ENCODE measurements around the gene TTYH2. TPM values are rescaled to one million over a fixed set of nuclear protein-coding genes. Genes with fewer than 3 reads are reported as not detected.
"Not testable (repeated sequence)": the region's sequence is repeated elsewhere in the genome, so short reads cannot be mapped to it uniquely, and the experiment has no call there.

The TTYH2 gene
- polyA plus RNA-seq, 4 donors, result 14.4 to 19.1 (median 16.5) TPM

DNA sequence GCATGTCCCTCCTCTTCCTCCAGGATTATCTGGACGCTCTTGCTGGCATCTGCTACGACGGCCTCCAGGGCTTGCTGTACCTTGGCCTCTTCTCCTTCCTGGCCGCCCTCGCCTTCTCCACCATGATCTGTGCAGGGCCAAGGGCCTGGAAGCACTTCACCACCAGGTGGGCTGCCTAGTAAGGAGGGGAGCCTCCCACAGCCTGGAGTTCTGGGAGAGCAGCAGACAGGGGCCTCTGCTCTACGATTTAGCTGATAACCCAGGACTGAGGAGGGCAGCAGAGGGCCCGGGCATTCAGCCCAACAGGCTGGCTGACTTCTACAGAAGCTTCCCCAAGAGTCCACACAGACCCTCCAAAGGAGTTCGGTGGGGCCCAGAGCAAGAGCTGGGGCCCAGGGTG, 38.8 kb downstream of the TTYH2 start:
- no peak for DNase-seq (ENCODE audit: low read depth in 4 of 4, low spot score in 3 of 4)

DNA sequence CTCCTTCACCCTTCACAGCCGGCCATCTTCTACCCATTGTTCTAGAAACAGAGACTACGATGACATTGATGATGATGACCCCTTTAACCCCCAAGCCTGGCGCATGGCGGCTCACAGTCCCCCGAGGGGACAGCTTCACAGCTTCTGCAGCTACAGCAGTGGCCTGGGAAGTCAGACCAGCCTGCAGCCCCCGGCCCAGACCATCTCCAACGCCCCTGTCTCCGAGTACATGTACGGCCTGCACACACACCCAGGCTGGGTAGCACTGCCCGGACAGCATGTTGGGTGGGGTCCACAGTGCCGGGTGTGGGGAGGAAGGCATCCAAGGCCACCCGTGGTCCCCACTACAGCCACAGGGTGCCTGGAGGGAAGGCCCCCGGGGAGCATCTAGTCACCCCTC, 39.7 kb downstream of the TTYH2 start:
- DNase-seq (ENCODE audit: low read depth in 4 of 4, low spot score in 3 of 4), result no peak

DNA sequence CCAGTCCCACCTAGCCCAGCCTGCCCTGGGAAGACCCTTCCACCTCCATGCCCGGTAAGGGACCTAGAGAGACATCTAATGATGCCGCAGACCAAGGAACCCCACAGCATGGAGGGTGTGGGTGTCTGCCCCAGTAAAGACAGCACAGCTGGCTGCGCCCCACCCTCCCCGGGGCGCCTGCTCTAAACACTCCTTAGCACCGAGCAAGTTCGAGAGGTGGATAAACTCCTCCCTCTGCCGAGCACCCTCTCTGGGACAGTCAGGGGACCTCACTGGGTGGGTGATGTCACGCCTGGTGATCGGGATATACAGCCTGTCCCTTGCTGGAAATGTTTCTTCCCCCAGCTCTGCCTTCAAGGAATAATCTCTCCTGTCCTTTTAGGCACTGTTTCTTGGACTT, 43.9 kb downstream of the TTYH2 start:
- DNase-seq (ENCODE audit: low read depth in 4 of 4, low spot score in 3 of 4), result no peak

DNA sequence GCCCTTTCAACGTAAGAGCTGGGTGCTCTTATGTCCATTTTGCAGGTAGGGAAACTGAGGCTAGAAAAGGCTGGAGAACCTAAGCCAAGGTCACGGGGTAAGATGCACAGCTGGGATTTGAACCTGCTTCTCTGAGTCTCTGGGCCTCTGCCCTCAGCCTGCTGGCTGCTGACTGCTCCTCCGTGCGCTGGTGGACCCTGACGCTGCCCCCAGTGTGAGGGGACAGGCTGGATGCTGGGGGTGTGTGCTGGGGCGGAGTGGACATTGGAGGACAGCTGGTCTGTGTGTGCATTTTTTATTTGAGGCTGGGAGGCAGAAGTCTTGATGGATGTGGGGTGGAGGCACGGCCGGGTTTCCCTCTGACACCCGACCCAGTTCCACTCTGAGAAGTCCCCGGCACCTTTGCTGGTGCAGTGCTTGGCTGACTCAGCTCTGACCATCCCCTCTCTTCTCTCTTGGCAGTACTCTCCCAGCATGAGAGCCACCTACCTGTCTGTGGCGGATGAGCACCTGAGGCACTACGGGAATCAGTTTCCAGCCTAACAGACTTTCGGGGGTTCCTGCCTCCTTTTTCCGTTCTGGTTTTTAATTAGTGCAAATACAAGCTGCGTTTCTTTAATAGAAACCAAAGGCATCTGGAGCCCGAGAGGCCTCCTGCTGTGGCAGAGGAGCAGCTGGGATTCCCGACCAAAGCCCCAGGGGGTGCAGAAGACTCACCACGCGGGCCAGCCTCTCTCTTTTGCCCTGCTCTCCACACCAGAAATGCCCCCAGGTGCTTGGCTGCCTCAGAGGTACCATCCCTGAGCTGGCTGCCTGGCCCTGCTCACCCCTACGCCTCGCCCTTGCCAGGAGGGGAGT, 46.5 kb downstream of the TTYH2 start:
- no peak for DNase-seq (ENCODE audit: low read depth in 4 of 4, low spot score in 3 of 4)

DNA sequence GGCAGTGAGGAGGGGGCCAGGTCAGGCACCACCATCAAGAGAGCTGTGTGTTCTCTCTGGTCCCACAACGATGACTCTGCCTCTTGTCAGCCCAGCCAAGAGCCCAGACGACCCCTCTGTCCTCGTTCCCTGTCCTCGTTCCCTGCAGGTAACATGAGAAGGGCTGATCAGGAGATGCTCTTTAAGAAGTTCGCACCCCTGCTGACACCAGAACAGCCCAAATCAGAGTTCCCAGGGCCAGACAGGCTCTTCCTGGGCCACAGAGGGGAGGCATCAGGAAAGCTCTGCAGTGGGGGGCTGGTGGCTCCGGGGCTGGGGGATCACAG, 47.1 kb downstream of the TTYH2 start:
- DNase-seq (ENCODE audit: low read depth in 4 of 4, low spot score in 3 of 4), result no peak

DNA sequence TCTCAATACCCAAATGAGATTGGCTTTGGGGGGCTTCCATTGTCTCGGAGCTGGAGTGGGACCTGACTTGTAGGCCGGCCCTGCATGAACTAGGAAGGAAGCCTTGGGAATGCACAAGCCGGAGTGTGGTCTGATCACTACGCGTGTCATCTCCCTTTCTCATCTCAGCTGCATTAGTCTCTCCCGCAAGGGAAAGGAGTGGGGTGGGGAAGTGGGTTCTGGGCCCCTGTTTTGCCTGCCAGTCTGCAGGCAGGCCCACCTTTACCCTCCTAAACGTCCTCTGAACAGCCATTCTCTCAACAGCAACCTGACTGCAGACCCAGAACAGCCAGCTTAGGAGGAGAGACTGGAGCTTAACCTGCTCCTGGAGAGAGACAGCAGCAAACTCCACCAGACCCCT, 49.2 kb downstream of the TTYH2 start:
- DNase-seq (ENCODE audit: low read depth in 4 of 4, low spot score in 3 of 4), result no peak

DNA sequence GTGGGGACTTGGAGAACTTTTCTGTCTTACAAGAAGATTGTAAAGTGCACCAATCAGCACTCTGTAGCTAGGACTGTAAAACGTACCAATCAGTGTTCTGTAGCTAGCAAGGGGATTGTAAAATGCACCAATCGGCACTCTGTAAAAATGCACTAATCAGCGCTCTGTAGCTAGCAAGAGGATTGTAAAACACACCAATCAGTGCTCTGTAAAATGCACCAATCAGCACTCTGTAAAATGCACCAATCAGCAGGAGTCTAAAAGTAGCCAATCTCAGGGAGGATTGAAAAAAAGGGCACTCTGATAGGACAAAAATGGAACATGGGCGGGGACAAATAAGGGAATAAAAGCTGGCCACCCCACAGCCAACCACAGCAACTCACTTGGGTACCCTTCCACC, 53.7 kb downstream of the TTYH2 start:
- not testable (repeated sequence) for DNase-seq (ENCODE audit: low read depth in 4 of 4, low spot score in 3 of 4)

DNA sequence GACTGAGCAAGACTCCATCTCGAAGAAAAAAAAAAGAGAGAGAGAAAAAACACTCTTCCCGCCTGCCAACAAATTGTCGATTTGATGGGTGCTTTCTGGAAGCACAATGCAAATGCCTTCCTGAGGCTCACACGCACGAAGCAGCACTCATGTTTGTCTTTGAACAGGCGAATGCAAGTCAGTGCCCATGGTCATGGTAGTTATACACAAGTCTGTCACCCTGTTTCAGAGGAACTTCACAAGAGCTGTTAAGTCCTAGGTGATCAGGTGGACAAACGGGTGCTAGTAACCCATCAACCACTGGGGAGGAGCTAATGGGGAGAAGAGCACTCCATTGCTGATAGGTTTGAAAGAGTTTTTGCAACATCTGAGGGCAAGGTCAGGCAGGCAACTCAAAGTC, 54.2 kb downstream of the TTYH2 start:
- DNase-seq (ENCODE audit: low read depth in 4 of 4, low spot score in 3 of 4), result no peak

DNA sequence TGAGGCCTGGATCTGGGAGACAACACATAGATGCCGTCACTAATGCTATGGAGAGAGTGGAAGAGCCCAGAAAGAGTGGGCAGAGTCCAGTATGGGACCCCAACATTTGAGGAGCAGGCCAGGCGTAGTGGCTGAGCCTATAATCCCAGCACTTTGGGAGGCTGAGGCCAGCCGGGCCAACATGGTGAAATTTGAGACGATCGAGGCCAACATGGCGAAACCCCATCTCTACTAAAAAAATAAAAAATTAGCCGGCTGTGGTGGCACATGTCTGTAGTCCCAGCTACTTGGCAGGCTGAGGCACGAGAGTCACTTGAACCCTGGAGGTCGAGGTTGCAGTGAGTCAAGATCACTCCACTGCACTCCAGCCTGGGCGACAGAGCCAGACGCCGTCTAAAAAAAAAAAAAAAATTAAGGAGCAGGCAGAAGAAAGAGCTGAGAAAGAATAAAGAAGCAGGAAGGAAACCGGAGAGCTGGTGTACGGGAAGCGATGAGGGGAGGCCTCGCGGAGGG, 54.7 kb downstream of the TTYH2 start:
- DNase-seq (ENCODE audit: low read depth in 4 of 4, low spot score in 3 of 4), result no peak

DNA sequence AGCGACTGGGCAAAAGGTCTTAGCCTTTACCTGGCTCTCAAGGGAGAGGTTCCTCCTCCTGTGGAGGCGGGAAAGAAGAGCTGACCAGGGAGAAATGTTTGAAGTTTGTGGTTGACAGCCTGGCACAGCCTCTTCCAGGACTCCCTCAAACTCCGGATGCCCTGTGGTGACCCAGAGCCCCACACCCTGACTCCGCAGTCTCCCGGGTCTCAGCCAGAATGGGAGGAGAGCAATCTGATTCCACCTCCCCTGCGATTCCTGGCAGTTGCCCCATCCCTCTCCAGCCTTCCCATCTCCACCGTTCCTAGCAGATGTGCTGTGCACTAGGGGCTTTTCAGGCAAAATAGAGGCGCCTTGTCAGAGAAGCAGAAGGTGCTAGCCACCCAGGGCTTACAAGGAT, 55.2 kb downstream of the TTYH2 start:
- DNase-seq (ENCODE audit: low read depth in 4 of 4, low spot score in 3 of 4), result no peak

DNA sequence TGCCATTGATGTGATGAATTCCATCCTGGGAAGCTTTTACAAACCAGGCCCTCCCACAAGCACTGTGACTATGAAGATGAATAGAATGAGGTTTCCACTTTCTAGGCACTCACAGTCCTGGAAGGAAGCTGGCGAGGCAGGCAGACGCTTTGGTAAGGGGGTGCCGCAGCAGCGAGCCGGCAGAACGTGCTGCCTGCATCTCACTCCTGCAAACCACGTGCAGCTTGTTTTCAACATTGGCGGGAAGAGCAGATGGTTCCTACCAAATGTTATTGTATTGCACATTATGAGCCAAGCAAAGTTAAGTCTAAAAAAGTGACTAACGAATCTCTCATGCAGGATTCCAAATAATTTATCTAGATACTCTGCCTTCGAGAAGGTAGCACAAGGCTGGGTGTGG, 57.0 kb downstream of the TTYH2 start:
- no peak for DNase-seq (ENCODE audit: low read depth in 4 of 4, low spot score in 3 of 4)

DNA sequence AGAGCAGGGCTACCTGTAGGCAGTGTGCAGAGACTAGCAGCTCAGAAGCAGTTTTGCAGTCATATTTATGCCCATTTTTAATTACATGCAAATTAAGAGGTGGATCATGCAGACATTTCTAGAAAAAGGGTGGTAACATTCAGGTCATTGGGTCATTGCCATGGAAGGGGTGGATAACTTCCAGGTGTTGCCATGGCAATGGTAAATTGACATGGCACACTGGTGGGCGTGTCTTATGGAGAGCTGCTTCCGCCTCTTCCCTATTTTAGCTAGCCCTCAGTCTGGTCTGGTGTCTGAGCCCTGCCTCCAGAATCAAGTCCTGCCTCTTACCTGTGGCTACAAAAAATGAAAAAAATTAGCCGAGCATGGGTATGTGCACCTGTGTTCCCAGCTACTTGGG, 57.9 kb downstream of the TTYH2 start:
- no peak for DNase-seq (ENCODE audit: low read depth in 4 of 4, low spot score in 3 of 4)

DNA sequence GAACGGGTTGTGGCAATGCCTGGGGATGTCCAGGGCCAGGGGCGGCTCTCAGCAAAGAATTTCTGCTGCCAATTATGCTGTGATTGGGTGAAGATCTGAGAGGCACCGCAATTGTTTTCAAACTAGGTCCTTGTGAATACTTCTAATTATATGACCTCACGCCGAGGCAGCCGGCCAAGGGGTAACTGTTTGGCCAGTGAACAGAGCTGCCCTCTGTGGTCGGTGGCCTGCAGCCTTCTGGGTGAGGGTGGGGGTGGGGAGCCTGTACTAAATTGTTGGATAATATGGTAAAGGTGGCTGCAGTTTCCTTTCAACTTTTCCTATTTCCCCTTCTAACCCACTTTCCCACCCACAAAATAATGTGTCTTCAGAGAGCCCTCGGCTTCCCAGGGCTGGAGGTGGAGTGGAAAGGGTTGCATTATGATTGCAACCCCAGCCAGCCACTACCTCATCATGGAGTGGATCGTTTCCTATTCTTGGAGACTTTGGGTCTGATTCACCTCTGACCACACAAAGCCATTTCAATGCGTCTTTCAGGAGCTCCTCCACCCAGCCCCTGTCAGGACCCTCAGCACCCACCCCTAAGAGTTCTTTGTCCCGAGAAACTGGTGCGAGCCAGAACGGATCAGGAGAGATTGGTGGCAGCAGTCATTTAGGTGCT, 58.7 kb downstream of the TTYH2 start:
- DNase-seq (ENCODE audit: low read depth in 4 of 4, low spot score in 3 of 4), result no peak

DNA sequence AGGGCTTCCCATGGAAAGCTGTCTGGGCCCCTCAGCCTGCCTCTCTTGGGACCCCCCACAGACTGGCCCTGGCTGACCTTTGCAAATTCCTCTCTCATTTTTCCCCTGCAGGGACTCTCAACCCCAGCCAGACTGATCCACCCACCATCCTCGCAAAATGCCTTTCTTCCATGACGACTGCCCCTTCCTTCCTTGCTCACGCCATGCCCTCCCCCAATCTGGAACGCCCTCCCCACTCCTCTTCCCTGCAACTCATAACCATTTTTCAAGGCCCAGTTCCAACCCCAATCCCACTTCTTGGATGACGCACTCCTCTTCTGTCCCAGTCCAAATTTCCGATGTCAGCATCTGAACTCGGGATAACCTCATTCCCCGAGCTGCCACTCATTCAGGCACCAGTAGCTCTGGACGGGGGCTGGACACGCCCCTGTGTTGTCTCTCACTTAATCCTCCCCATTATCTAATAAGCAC, 59.4 kb downstream of the TTYH2 start:
- no peak for DNase-seq (ENCODE audit: low read depth in 4 of 4, low spot score in 3 of 4)

DNA sequence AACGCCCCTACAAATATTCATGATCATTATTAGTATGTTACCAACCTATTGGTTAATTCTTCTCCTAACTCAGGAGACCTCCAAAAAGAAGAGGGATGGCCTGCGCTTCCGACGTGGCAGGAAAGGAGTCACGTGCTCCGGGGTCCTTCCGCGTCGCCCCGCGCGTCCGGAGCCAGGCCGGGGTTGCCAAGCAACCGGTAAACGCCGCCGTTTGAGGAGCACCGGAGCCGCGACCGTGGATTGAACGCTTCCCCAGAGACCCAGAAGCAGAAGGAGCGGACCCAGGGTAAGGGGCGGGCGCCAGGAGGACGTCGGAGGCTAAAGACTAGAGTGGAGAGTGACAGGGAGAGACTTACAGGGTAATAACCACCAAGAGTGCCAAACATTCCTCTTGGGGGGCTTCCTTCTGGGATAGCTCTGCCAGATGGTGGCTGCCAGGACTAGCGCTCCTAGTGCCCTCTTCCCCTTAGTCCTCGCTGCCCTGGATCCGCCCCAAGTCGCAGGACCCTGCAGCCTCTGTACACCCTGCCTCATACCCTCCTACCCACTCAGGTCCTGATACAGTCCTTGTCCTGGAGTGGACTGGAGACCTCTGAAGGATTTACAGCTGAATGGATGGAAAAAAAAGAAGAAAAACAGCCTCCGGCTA, 60.8 kb downstream of the TTYH2 start, which contains the start of gene DNAI2:
DNAI2 (plus strand) TSS at position 175 of the 649 bp plus-strand sequence. CDS start 7,584 bp downstream, outside the sequence.
- DNase-seq (ENCODE audit: low read depth in 4 of 4, low spot score in 3 of 4), result peak in 1 of 4 donors; percentile 49

DNA sequence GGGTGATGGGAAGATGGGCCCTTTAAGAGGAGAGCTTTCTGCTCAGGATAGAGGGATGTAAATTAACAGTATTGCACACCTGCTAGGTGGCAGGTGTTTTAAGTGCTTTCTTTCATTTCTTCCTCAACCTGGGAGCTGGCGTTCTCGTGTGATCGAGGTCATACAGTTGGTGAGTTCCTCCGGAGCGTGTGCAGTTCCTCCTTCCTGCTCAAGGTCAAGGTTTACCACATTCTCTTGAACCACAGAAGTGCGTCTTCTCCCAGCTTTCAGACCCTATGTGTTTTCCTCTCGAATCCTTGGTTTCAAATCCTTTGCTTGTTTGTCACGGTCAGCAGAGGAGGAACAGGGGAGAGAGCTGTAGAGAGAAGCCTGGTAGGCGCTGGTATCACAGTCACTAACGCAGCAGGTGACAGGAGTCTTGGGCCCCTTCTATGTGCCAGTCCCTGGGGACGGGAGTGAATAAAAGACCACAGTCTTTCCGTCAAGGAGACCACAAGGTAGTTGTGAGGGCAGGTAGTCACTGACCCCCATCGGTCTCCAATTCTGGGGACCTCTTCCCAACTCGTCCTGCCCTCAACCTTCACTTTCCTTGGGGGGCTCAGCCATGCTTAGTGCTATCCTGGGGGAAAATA, 61.5 kb downstream of the TTYH2 start:
- DNase-seq (ENCODE audit: low read depth in 4 of 4, low spot score in 3 of 4), result no peak

DNA sequence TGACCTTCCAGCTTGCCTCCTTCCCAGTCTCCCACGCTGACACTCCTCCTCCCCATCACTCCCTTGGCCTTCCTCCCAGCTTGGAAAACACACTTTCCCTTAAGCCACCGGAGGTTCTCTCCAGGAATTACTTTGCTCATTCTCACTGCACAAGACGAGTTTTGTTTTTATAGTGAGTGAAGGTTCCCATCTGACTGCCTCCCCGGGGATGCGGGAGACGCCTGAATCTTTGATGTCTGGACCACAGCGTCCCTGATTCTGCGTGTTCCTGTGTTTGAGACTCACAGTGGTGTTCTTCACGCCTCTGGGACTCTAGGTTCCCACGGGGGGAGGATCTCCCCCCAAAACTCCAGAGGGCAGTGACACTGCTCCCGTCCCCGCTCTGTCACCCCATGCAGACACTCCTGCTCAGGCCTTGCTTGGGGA, 62.7 kb downstream of the TTYH2 start:
- DNase-seq (ENCODE audit: low read depth in 4 of 4, low spot score in 3 of 4), result no peak

DNA sequence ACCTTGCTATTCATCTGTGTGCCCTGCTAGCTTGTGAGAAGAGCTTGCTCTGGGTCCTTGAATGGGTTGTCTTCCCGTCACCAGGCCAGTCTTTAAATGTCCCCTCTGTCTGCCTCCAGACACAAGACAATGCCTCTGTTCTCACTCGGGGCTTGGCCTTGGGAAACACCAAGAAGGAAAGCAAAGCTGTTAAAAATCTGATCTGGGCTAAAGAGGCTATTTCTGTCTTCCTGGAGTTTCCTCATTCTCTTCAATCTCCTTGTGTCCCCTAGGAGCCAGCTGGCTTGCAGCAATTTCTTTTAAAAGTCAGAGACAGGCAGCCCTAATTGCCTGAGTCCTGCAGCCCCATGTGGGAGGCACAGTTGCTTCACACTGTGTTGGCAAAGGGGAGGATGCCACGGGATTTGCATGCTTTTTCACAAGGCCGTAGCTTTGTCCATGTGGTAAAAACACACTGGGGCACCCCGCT, 63.2 kb downstream of the TTYH2 start:
- no peak for DNase-seq (ENCODE audit: low read depth in 4 of 4, low spot score in 3 of 4)

DNA sequence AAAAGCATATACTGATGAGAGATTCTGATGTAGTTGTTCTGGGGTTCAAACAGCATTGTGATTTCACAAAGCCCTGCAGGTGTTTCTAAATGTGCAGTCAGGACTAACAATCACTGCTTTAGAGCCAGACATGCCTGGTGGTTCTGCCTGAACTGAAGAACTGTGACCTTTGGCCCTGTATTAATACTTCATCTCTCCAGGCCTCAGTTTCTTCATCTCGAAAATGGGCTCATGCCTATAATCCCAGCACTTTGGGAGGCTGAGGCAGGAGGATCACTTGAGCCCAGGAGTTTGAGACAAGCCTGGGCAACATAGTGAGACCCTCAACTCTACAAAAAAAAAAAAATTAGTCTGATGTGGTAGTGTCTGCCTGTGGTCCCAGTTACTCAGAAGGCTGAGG, 64.6 kb downstream of the TTYH2 start:
- no peak for DNase-seq (ENCODE audit: low read depth in 4 of 4, low spot score in 3 of 4)

DNA sequence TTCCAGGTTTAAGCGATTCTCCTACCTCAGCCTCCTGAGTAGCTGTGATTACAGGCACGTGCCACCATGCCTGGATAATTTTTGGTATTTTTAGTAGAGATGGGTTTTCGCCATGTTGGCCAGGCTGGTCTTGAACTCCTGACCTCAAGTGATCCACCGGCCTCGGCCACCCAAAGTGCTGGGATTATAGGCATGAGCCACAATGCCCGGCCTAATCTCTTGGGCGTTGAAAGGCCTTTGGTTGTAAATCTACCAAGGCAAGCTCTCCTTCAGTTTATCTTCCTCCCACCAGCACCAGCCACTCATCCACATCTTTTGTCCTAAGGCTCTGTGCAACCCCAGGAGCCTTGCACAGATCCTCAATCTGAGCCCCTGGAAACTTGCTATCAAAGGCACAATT, 66.2 kb downstream of the TTYH2 start:
- DNase-seq (ENCODE audit: low read depth in 4 of 4, low spot score in 3 of 4), result not testable (repeated sequence)

DNA sequence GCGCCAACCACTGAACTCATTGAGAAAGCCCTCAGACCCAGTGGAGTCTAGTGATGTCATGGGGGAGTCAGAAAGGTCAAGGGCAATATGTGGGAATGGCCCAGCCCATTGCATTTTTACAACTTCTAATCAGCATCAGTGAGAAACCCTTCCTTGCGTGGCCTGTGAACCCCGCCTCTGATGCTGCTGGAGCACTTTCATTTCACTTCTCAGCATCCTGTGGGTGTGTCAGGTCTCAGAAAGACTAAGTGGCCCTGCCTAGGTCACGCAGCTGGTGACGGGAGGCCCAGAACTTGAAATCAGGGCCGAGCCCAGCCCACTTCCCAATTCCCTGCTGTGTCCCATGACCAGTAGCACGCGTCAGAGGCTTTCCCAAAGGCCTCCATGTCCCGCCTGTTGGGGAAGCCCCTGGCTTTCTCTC, 66.7 kb downstream of the TTYH2 start:
- DNase-seq (ENCODE audit: low read depth in 4 of 4, low spot score in 3 of 4), result no peak
